ENCODE measurements around the gene DCDC2. TPM values are rescaled to one million over a fixed set of nuclear protein-coding genes. Genes with fewer than 3 reads are reported as not detected.

Gene DCDC2
- total RNA-seq: 10 to 100 TPM; 20.6 to 40.4 (median 23.9) TPM
- polyA plus RNA-seq: 10 to 100 TPM; 13.1 to 13.2 TPM

DNA sequence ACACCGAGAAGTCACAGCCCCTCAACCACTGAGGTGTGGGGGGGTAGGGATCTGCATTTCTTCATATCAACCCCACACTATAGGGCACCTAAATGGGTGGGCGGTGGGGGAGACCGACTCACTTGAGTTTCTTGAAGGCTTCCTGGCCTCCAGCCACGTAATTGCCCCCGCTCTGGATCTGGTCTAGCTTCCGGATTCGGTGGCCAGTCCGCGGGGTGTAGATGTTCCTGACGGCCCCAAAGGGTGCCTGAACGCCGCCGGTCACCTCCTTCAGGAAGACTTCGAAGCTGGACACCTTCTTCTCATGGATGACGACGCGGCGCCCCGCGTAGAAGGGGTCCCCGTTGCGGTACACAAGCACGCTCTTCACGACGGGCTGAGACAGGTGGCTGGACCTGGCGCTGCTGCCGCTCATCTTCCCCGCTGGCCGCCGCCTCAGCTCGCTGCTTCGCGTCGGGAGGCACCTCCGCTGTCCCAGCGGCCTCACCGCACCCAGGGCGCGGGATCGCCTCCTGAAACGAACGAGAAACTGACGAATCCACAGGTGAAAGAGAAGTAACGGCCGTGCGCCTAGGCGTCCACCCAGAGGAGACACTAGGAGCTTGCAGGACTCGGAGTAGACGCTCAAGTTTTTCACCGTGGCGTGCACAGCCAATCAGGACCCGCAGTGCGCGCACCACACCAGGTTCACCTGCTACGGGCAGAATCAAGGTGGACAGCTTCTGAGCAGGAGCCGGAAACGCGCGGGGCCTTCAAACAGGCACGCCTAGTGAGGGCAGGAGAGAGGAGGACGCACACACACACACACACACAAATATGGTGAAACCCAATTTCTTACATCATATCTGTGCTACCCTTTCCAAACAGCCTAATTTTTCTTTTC is at the start of gene DCDC2:
DCDC2 (minus strand) TSS at position 724 of the 883 bp plus-strand sequence; CDS start at position 415, 309 bp downstream.
- peak within 1 kb of the TSS; percentile 49 to 66 (median 56) for H3K4me3 ChIP-seq
- intact Hi-C loops (cut with DNase I): no loop called here
- no peaks in the 10 kb centered on the region for H3K27me3 ChIP-seq
- WGBS, 2 donors: 2 to 3% methylated on average over 54 to 61 of the region's 61 CpGs
- DNase-seq (peak; percentile 90 to 96 (median 94)), ATAC-seq (peak; percentile 82 to 90 (median 85)), FAIRE-seq (no peak)
- no peaks in the 10 kb centered on the region for H3K9me3 ChIP-seq
- H3K4me1 ChIP-seq: peaks cover 0 to 4% (median 4%) of the 10 kb centered on the region in 3 donors
- H3K27ac ChIP-seq: peak within 1 kb of the TSS; percentile 63 to 89 (median 84)
- no peaks in the 10 kb centered on the region for H3K36me3 ChIP-seq
- TF ChIP-seq, protein P1, sequence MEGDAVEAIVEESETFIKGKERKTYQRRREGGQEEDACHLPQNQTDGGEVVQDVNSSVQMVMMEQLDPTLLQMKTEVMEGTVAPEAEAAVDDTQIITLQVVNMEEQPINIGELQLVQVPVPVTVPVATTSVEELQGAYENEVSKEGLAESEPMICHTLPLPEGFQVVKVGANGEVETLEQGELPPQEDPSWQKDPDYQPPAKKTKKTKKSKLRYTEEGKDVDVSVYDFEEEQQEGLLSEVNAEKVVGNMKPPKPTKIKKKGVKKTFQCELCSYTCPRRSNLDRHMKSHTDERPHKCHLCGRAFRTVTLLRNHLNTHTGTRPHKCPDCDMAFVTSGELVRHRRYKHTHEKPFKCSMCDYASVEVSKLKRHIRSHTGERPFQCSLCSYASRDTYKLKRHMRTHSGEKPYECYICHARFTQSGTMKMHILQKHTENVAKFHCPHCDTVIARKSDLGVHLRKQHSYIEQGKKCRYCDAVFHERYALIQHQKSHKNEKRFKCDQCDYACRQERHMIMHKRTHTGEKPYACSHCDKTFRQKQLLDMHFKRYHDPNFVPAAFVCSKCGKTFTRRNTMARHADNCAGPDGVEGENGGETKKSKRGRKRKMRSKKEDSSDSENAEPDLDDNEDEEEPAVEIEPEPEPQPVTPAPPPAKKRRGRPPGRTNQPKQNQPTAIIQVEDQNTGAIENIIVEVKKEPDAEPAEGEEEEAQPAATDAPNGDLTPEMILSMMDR (IDR thresholded peaks at IDR 0.05): no peak

DNA sequence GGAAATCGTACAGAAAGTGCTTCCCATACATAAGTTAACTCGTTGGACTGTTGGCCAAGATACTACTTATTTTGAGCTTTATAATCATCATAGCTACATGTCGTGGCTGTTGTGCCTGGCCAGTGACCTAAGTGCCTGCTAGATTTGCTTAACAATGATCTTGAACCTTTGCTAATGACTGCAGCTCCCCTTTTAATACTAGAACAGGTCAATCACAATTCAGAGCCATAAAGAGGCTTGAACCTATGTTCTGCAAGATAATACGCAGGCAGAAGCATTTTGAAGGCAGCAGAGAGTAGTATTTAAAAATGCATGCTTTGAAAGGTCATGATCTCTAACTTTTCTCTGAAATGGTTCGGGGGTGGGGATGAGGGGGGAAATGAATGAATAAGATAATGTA is 47.4 kb upstream of the DCDC2 start:
- H3K9me3 ChIP-seq: no peaks in the 10 kb centered on the region
- no peak for FAIRE-seq
- H3K36me3 ChIP-seq: peaks cover 3 to 13% (median 5%) of the 10 kb centered on the region in 3 donors
- H3K27me3 ChIP-seq: no peaks in the 10 kb centered on the region
- ATAC-seq: no peak
- no peak for DNase-seq
- intact Hi-C loops (cut with DNase I): no loop called here
- no peak overlapping the region for H3K4me3 ChIP-seq
- TF ChIP-seq, protein P1 (IDR thresholded peaks at IDR 0.05): no peak
- no peak overlapping the region for H3K27ac ChIP-seq
- WGBS, 2 donors: 81 to 82% methylated on average over 5 of the region's 5 CpGs
- H3K4me1 ChIP-seq: peaks cover 0 to 11% (median 10%) of the 10 kb centered on the region in 3 donors

DNA sequence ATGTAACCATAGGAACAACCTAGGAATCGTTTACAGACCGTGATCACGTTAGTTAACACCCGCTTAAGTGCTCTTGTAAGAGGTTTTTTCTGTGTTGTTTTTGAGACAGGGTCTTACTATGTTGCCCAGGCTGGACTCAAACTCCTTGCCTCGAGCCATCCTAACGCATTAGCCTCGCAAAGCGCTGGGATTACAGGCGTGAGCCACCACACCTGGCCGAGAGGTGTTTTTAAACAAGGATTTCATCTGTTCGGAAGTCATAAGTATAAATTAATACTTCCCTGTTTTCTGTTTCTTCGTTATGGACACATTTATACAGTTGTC is 45.6 kb upstream of the DCDC2 start:
- ATAC-seq (no peak), FAIRE-seq (no peak), DNase-seq (no peak)
- Histone ChIP-seq H3K4me3 (peak overlapping the region; percentile 57 to 100 (median 79)), H3K4me1 (peaks cover 0 to 11% (median 10%) of the 10 kb centered on the region in 3 donors), H3K9me3 (no peaks in the 10 kb centered on the region), H3K36me3 (peaks cover 0 to 3% (median 1%) of the 10 kb centered on the region in 3 donors), H3K27ac (peak overlapping the region in 3 of 4 donors; percentile 41 to 71 (median 66)), H3K27me3 (no peaks in the 10 kb centered on the region)
- intact Hi-C loops (cut with DNase I): no loop called here
- 1 to 3% methylated on average over 12 of the region's 12 CpGs for WGBS, 2 donors
- TF ChIP-seq, protein P1 (IDR thresholded peaks at IDR 0.05): no peak

DNA sequence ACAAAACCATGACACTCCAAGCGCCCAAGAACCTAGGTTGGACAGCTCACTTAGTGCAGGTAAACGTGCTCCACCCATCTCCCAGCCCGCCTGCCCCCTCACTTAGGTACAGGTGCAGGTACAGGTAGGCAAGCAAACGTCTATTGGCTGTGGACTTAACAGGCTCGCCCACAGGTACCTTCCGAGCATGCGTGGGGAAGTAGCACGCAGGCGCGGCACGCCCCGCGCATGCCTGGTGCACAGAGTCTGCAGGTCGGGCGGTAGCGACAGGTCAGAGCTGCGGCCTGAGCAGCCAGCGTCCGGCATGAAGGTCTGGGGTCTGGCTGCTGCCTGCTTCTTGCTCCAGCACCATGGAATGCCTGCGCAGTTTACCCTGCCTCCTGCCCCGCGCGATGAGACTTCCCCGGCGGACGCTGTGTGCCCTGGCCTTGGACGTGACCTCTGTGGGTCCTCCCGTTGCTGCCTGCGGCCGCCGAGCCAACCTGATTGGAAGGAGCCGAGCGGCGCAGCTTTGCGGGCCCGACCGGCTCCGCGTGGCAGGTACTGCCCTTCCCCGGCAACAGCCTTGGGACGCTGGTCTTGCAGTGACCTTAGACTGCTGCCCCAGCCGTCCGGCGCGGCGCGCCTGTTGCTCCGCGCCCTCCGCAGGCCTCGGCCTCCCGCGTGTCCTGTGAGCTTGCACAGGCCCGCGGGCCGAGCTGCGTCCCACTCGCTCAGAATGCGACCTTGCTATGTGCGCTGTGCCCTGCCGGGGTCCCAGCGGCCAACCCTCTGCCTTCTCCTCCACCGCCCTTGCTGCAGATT is 45.0 kb upstream of the DCDC2 start, which contains the start of gene MRS2:
MRS2 (plus strand) TSS at position 240 of the 804 bp plus-strand sequence; CDS start at position 351, 111 bp downstream.
- peaks cover 0 to 11% (median 10%) of the 10 kb centered on the region in 3 donors for H3K4me1 ChIP-seq
- intact Hi-C loops (cut with DNase I): no loop called here
- H3K27me3 ChIP-seq: no peaks in the 10 kb centered on the region
- WGBS, 2 donors: 0% methylated on average over 62 to 63 of the region's 63 CpGs
- no peak for FAIRE-seq
- peak; percentile 91 to 98 (median 94) for DNase-seq
- H3K27ac ChIP-seq: peak within 1 kb of the TSS; percentile 41 to 71 (median 64)
- peak; percentile 99 to 100 (median 99) for ATAC-seq
- H3K36me3 ChIP-seq: no peaks in the 10 kb centered on the region
- H3K9me3 ChIP-seq: no peaks in the 10 kb centered on the region
- TF ChIP-seq, protein P1 (IDR thresholded peaks at IDR 0.05): no peak
- H3K4me3 ChIP-seq: peak within 1 kb of the TSS; percentile 57 to 100 (median 79)

All from pancreas (tissue), 10 donors.